ENCODE measurements around the gene YY1. TPM values are rescaled to one million over a fixed set of nuclear protein-coding genes. Genes with fewer than 3 reads are reported as not detected.
"Not testable (repeated sequence)": the region's sequence is repeated elsewhere in the genome, so short reads cannot be mapped to it uniquely, and the experiment has no call there.

YY1 gene
- polyA plus RNA-seq, 2 of the 4 experiments (the other 2 are of a cell fraction) = 58.4 to 65.8 TPM

DNA sequence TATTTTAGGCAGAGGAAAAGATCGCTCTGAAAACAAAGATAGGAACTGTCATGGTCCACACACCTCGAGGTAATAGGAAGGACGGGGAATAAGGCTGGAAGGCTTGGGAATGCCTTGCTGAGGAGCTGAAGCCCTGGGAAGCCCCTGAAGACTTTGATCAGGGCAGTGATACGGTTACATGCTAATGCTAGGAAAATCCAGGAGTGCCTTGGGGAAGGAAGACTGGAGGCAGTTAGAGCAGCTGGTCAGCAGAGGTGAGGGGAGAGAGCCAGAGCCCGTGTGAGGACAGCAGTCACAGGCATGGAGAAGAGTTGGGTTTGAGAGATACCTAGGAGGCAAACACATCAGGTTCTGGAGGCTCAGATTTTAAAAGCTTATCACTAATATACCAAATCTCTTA, 8.6 kb upstream of the YY1 start:
- no peak overlapping the region for H3K4me3 ChIP-seq
- ChIA-PET CTCF (interaction anchor here (0.8 to 1.6 kb wide), 3 partner anchors 17 to 451 kb away, joined by 3 to 7 read pairs (median 4); no protein-coding TSS in a partner anchor), POLR2A (no interaction called here)
- no peaks in the 10 kb centered on the region for H3K4me1 ChIP-seq
- FAIRE-seq = no peak
- 87% methylated on average over 5 of the region's 5 CpGs for WGBS (ENCODE audit: missing lambda C conversion rate)
- DNase-seq (ENCODE audit: low read depth in 1 of 2, low spot score in 1 of 2) = no peak
- ATAC-seq = no peak
- no peak overlapping the region for H3K27ac ChIP-seq
- no peaks in the 10 kb centered on the region for H3K9me3 ChIP-seq
- no peak for TF ChIP-seq EP300 (IDR thresholded peaks at IDR 0.05)
- TF ChIP-seq, protein P1, sequence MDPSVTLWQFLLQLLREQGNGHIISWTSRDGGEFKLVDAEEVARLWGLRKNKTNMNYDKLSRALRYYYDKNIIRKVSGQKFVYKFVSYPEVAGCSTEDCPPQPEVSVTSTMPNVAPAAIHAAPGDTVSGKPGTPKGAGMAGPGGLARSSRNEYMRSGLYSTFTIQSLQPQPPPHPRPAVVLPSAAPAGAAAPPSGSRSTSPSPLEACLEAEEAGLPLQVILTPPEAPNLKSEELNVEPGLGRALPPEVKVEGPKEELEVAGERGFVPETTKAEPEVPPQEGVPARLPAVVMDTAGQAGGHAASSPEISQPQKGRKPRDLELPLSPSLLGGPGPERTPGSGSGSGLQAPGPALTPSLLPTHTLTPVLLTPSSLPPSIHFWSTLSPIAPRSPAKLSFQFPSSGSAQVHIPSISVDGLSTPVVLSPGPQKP (IDR thresholded peaks at IDR 0.05; ENCODE audit: low read depth, low read length) = no peak
- no peak overlapping the region for H3K4me2 ChIP-seq

DNA sequence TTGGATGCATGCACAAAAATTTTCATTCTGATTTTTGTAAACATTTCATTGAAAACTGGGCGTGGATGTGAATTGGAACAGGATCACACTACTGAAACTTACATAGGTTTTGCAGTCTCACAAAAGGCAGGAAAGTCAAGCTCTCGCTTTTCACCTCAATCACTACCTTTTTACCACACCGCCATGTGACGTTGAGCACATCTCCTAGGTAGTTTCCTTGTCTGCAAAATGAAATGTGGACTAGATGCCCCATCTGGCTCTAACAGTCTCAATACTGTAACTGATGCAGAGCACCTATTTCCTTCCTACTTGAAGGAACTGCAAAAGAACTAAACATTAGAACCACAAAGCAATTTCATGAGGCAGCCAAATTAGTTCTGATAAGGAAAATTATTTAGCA, 4.4 kb upstream of the YY1 start:
- Histone ChIP-seq H3K27ac (no peak overlapping the region), H3K4me1 (peaks cover 13% of the 10 kb centered on the region; the same call in 2 of the 3 replicates), H3K9me3 (no peaks in the 10 kb centered on the region), H3K4me3 (no peak overlapping the region), H3K4me2 (no peak overlapping the region)
- no peak for DNase-seq (ENCODE audit: low read depth in 1 of 2, low spot score in 1 of 2)
- ChIA-PET POLR2A (no interaction called here), CTCF (interaction anchor here (1.6 to 2.5 kb wide), 2 partner anchors 10 to 42 kb away, joined by 4 to 12 read pairs; no protein-coding TSS in a partner anchor)
- TF ChIP-seq MAX (IDR thresholded peaks at IDR 0.05) (no peak), BHLHE40 (IDR thresholded peaks at IDR 0.05; ENCODE audit: low read depth, low read length) (no peak), EHMT2 (IDR thresholded peaks at IDR 0.05; ENCODE audit: low read depth) (no peak), SMC3 (IDR thresholded peaks at IDR 0.05) (no peak), CEBPB (IDR thresholded peaks at IDR 0.05) (no peak), RCOR1 (IDR thresholded peaks at IDR 0.05; ENCODE audit: low read depth, low read length) (no peak), PHF8 (IDR thresholded peaks at IDR 0.05; ENCODE audit: borderline replicate concordance, low read depth) (no peak), RFX5 (IDR thresholded peaks at IDR 0.05) (no peak), CHD4 (IDR thresholded peaks at IDR 0.05; ENCODE audit: borderline replicate concordance) (no peak), ATOH8 (CRISPR knock-in tag; IDR thresholded peaks at IDR 0.05; ENCODE audit: low read depth) (no peak), FOSB (CRISPR knock-in tag; IDR thresholded peaks at IDR 0.05) (no peak)
- TF ChIP-seq, protein P2, sequence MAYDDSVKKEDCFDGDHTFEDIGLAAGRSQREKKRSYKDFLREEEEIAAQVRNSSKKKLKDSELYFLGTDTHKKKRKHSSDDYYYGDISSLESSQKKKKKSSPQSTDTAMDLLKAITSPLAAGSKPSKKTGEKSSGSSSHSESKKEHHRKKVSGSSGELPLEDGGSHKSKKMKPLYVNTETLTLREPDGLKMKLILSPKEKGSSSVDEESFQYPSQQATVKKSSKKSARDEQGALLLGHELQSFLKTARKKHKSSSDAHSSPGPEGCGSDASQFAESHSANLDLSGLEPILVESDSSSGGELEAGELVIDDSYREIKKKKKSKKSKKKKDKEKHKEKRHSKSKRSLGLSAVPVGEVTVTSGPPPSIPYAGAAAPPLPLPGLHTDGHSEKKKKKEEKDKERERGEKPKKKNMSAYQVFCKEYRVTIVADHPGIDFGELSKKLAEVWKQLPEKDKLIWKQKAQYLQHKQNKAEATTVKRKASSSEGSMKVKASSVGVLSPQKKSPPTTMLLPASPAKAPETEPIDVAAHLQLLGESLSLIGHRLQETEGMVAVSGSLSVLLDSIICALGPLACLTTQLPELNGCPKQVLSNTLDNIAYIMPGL (CRISPR knock-in tag; IDR thresholded peaks at IDR 0.05; ENCODE audit: borderline replicate concordance) = no peak
- 94% methylated on average over 4 of the region's 4 CpGs for WGBS (ENCODE audit: missing lambda C conversion rate)
- FAIRE-seq = no peak
- ATAC-seq = no peak

DNA sequence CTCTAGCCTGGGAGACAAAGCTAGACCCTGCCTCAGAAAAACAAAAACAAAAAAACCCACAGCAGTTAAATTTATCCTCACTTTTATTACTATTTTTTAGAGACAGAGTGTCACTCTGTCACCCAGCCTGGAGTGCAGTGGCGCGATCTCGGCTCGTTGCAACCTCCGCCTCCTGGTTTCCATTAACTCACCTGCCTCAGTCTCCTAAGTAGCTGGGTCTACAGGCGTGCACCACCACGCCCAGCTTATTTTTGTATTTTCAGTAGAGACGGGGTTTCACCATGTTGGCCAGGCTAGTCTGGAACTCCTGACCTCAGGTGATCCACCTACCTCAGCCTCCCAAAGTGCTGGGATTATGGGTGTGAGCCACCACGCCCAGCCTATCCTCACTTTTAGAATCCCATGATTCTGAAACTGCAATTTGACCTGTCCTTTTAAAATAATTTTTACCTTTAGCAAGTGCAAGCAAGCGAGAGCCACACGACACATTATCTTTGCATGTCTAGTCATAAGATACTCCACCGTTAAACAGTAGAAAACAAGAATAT, 2.6 kb upstream of the YY1 start:
- FAIRE-seq; ATAC-seq; H3K4me3 ChIP-seq; DNase-seq (ENCODE audit: low read depth in 1 of 2, low spot score in 1 of 2); H3K9me3 ChIP-seq: not testable (repeated sequence)
- ChIA-PET CTCF (interaction anchor here (1.1 to 1.8 kb wide), 5 partner anchors 10 to 128 kb away, joined by 3 to 6 read pairs (median 4); no protein-coding TSS in a partner anchor), POLR2A (interaction anchor here (1.7 kb wide), 1 partner anchor 22 kb away, joined by 6 read pairs; no protein-coding TSS in a partner anchor)
- Histone ChIP-seq H3K27ac (peak overlapping the region in 1 of 2 experiments; percentile 98; a peak in 2 of 6 replicates), H3K4me1 (peaks cover 17% of the 10 kb centered on the region; the same call in 2 of the 3 replicates), H3K4me2 (peak overlapping the region; percentile 92)
- 92% methylated on average over 12 of the region's 12 CpGs for WGBS (ENCODE audit: missing lambda C conversion rate)

DNA sequence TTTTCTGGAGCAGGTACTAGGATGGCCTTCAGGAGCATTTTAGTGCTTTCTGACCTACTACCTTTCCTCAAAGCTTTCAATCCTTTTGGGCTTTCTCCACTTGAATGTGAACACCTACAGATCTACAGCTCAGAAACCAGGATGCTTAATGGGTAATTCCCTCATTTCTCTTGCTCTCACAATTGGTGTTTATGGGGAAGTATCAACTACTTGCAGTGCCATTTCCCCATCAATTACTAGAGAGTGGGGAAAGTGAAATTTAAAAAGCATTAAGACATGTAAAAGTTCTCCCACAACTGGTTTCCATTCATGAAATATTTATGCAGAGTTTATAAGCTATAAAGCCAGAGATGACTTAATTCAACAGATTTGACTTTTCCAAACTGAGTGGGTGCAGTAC, 2.1 kb upstream of the YY1 start:
- DNase-seq (ENCODE audit: low read depth in 1 of 2, low spot score in 1 of 2) (no peak), ATAC-seq (no peak), FAIRE-seq (no peak)
- ChIA-PET POLR2A (interaction anchor here (1.7 kb wide), 1 partner anchor 22 kb away, joined by 6 read pairs; no protein-coding TSS in a partner anchor), CTCF (interaction anchor here (1.1 to 1.8 kb wide), 4 partner anchors 10 to 128 kb away, joined by 3 to 6 read pairs (median 4); no protein-coding TSS in a partner anchor)
- H3K4me2 ChIP-seq = peak overlapping the region; percentile 92
- peak overlapping the region in 1 of 2 experiments; percentile 98; a peak in 3 of 6 replicates for H3K27ac ChIP-seq
- peak overlapping the region; percentile 66 for H3K4me3 ChIP-seq
- peaks cover 22% of the 10 kb centered on the region; the same call in 2 of the 3 replicates for H3K4me1 ChIP-seq
- no peaks in the 10 kb centered on the region for H3K9me3 ChIP-seq
- TF ChIP-seq HOXB5 (CRISPR knock-in tag; IDR thresholded peaks at IDR 0.05) = no peak
- TF ChIP-seq RARB (CRISPR knock-in tag; IDR thresholded peaks at IDR 0.05) = no peak
- no peak for TF ChIP-seq JUNB (IDR thresholded peaks at IDR 0.05)
- no peak for TF ChIP-seq FOXS1 (CRISPR knock-in tag; IDR thresholded peaks at IDR 0.05)
- no peak for TF ChIP-seq FOSL2 (IDR thresholded peaks at IDR 0.05)
- TF ChIP-seq FOSL2 (CRISPR knock-in tag; IDR thresholded peaks at IDR 0.05) = no peak
- TF ChIP-seq KDM1A (IDR thresholded peaks at IDR 0.05; ENCODE audit: low read depth) = no peak
- TF ChIP-seq NFE2L2 (conservative IDR thresholded peaks at IDR 0.05; ENCODE audit: low read length) = no peak
- TF ChIP-seq CBX8 (IDR thresholded peaks at IDR 0.05) = no peak
- TF ChIP-seq, protein P3, sequence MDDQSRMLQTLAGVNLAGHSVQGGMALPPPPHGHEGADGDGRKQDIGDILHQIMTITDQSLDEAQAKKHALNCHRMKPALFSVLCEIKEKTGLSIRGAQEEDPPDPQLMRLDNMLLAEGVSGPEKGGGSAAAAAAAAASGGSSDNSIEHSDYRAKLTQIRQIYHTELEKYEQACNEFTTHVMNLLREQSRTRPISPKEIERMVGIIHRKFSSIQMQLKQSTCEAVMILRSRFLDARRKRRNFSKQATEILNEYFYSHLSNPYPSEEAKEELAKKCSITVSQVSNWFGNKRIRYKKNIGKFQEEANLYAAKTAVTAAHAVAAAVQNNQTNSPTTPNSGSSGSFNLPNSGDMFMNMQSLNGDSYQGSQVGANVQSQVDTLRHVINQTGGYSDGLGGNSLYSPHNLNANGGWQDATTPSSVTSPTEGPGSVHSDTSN (IDR thresholded peaks at IDR 0.05) = no peak
- TF ChIP-seq BHLHE40 (IDR thresholded peaks at IDR 0.05; ENCODE audit: low read depth, low read length) = no peak
- no peak for TF ChIP-seq EHMT2 (IDR thresholded peaks at IDR 0.05; ENCODE audit: low read depth)
- no peak for TF ChIP-seq EHF (CRISPR knock-in tag; IDR thresholded peaks at IDR 0.05)
- TF ChIP-seq NR3C1 (IDR thresholded peaks at IDR 0.05) = no peak
- no peak for TF ChIP-seq POLR2A (IDR thresholded peaks at IDR 0.05; ENCODE audit: low read length)
- no peak for TF ChIP-seq MYC (IDR thresholded peaks at IDR 0.05; ENCODE audit: borderline replicate concordance, low read length)

Data from A549 (cell line).